B cell (primary cell): ENCODE measurements around the gene CCDC78. TPM values are rescaled to one million over a fixed set of nuclear protein-coding genes. Genes with fewer than 3 reads are reported as not detected.

Experiments used
- ATAC-seq: fragments of 200-7000 bp; cut with Tn5 transposase; one replicate; pipeline ENCODE4 v1.10.0; 2021; ENCODE audit warnings: low read depth, mild to moderate bottlenecking, moderate number of reproducible peaks, moderate library complexity
- CTCF ChIA-PET: fragments of 350-600 bp; sonication (Branson Sonifier 250); formaldehyde crosslinking; loops from one replicate; lab custom pipeline; 2021; ENCODE audit warnings: antibody characterized with exemption, inconsistent platforms; lab: Charles Lee
- POLR2A ChIA-PET: fragments of 350-600 bp; sonication (Branson Sonifier 250); formaldehyde crosslinking; loops from one replicate; lab custom pipeline; 2021; ENCODE audit warnings: antibody characterized with exemption; lab: Charles Lee
- DNase-seq: peaks from one replicate; pipeline ENCODE4 v3.0.0; 2013
- H2AFZ ChIP-seq: 2 replicates; pipeline ENCODE4 v1.6.1; 2012; ENCODE audit warnings: mild to moderate bottlenecking, low read depth, low read length; ENCODE audit not compliant: insufficient read depth, poor library complexity, severe bottlenecking
- H3K27ac ChIP-seq, 2 donors: 1 replicate in 1 of 2; 2 replicates in 1 of 2; pipeline ENCODE4 v1.5.1; 2012 to 2013; ENCODE audit warnings: low read length in 2 of 2, mild to moderate bottlenecking in 2 of 2, moderate library complexity in 1 of 2
- H3K27me3 ChIP-seq, 4 experiments: fragments of 200-600 bp in 1 of 4; sonication (generic) in 1 of 4; replicated peaks in 1 of 4; 1 replicate in 2 of 4; 2 replicates in 2 of 4; pipeline versions ENCODE4 v1.6.1 to v1.7.0; 2013 to 2016; ENCODE audit warnings: low read length in 3 of 4, mild to moderate bottlenecking in 2 of 4, mixed read lengths in 1 of 4, moderate library complexity in 1 of 4; ENCODE audit not compliant: insufficient read depth in 4 of 4, control insufficient read depth in 3 of 4; ENCODE audit errors: control extremely low read depth in 1 of 4
- H3K36me3 ChIP-seq, 2 experiments: replicated peaks in 1 of 2; 1 replicate in 1 of 2; 2 replicates in 1 of 2; pipeline versions ENCODE4 v1.6.1 to v1.7.1; 2013; ENCODE audit warnings: low read length in 1 of 2; ENCODE audit not compliant: insufficient read depth in 2 of 2, control insufficient read depth in 1 of 2; ENCODE audit errors: control extremely low read depth in 1 of 2, extremely low read depth in 1 of 2
- H3K4me1 ChIP-seq, 2 donors: fragments of 200-600 bp in 1 of 2; sonication (generic) in 1 of 2; 1 replicate in 1 of 2; 2 replicates in 1 of 2; pipeline versions ENCODE4 v1.5.1 to v1.6.1; 2013 to 2017; ENCODE audit warnings: low read length in 2 of 2; ENCODE audit not compliant: control insufficient read depth in 2 of 2, insufficient read depth in 2 of 2
- H3K4me2 ChIP-seq: replicated peaks from 2 replicates; pipeline ENCODE3; 2012; ENCODE audit warnings: mild to moderate bottlenecking, low read depth, low read length; ENCODE audit not compliant: poor library complexity, severe bottlenecking
- H3K4me3 ChIP-seq, 5 experiments: fragments of 200-600 bp in 1 of 5; sonication (generic) in 1 of 5; 1 replicate in 3 of 5; 2 replicates in 2 of 5; pipeline versions ENCODE4 v1.5.1 to v1.7.0; 2011 to 2016; ENCODE audit warnings: low read length in 4 of 5, mild to moderate bottlenecking in 4 of 5, low read depth in 2 of 5, control low read depth in 1 of 5, moderate library complexity in 1 of 5; ENCODE audit not compliant: insufficient read depth in 1 of 5; ENCODE audit errors: control extremely low read depth in 1 of 5, extremely low read depth in 1 of 5
- H3K79me2 ChIP-seq: fragments of 200-600 bp; sonication (generic); one replicate; pipeline ENCODE4 v1.6.0; 2016; ENCODE audit warnings: low read length; ENCODE audit not compliant: control insufficient read depth, insufficient read depth
- H3K9ac ChIP-seq: fragments of 200-600 bp; sonication (generic); 2 replicates; pipeline ENCODE4 v1.6.1; 2017; ENCODE audit warnings: mild to moderate bottlenecking, low read length, moderate library complexity
- H3K9me3 ChIP-seq, 3 donors: one replicate each; pipeline versions ENCODE4 v1.6.1 to v1.7.1; 2013; ENCODE audit warnings: low read length in 2 of 3; ENCODE audit not compliant: control insufficient read depth in 2 of 3, insufficient read depth in 1 of 3; ENCODE audit errors: control extremely low read depth in 1 of 3
- H4K20me1 ChIP-seq: 2 replicates; pipeline ENCODE4 v1.6.0; 2012; ENCODE audit warnings: mild to moderate bottlenecking, low read length; ENCODE audit not compliant: insufficient read depth, control insufficient read depth, poor library complexity, severe bottlenecking
- H3K27ac Mint-ChIP-seq: one replicate; pipeline ENCODE4 v1.8.0; 2021; ENCODE audit warnings: mixed read lengths
- H3K27me3 Mint-ChIP-seq: one replicate; pipeline ENCODE4 v1.8.0; 2021; ENCODE audit warnings: mixed read lengths
- H3K4me1 Mint-ChIP-seq: one replicate; pipeline ENCODE4 v1.8.0; 2021; ENCODE audit warnings: mixed read lengths
- H3K4me3 Mint-ChIP-seq: one replicate; pipeline ENCODE4 v1.8.0; 2021; ENCODE audit warnings: mixed read lengths
- H3K9me3 Mint-ChIP-seq: one replicate; pipeline ENCODE4 v1.8.0; 2022; ENCODE audit warnings: mixed read lengths; ENCODE audit not compliant: insufficient read depth
- EZH2 ChIP-seq: IDR thresholded peaks from 2 replicates; pipeline ENCODE4 v1.6.1; 2012; ENCODE audit warnings: borderline replicate concordance, low read depth, mild to moderate bottlenecking, moderate library complexity, low read length; ENCODE audit not compliant: insufficient read depth, poor library complexity, severe bottlenecking
- WGBS: methylation state at CpG from one replicate; pipeline ENCODE4 v1.1.5; 2013; ENCODE audit warnings: missing lambda C conversion rate; ENCODE audit not compliant: insufficient coverage; 5-methylcytosine and 5-hydroxymethylcytosine counted together
- intact Hi-C: fragments of 100-400 bp; cut with micrococcal nuclease; formaldehyde crosslinking; loops from one replicate; pipeline ENCODE4 v1.10.0; 2022
- polyA plus RNA-seq: library from polyadenylated mRNA; depleted of rRNA; stranded (reverse); fragments of >200 nt; gene quantifications from 2 replicates; pipeline ENCODE4 v1.2.3, GENCODE V29; 2012
- total RNA-seq, 2 donors: library from RNA; stranded (reverse); fragments of 120-200 nt in 1 of 2; gene quantifications; 1 replicate in 1 of 2; 2 replicates in 1 of 2; pipeline versions ENCODE4 v1.2.3 to v1.2.4, GENCODE V29; 2013 to 2022
- TF ChIP-seq, protein P1 (sequence below): fragments of 200-600 bp; IDR thresholded peaks from one replicate; pipeline ENCODE4 v1.8.0; 2022; ENCODE audit warnings: antibody characterized with exemption, mild to moderate bottlenecking

CCDC78 gene
- total and polyA plus RNA-seq, 2 donors (not counting 1 experiment from before 2014, with no cell fraction given), result 11.8 to 34.2 TPM

DNA sequence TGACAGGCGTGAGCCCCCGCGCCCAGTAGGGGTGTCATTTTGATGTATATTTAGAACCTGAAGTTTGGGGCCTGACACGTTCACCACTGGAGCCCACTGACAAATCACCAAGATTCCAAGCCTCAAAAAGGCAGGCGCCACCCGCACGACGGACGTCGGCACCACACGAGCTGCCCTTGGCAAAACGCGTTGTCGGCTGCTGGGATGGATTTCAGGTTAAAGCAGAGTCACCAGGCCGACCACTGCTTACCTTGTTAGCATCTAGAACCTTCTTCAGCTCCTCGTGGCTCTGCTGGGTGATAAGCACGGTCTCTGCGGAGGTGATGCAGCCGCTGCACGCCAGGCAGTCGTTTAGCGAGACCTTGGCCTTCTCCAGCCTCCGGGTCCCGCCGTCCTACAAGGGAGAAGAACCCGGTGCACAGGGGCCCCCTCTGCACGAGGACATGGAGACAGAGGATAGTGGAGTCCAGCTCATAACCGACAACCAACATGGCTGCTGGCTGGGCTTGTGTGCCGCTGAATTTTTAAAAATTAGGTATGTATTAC, 10.8 kb upstream of the CCDC78 start:
- Histone ChIP-seq H3K79me2 (peaks cover 16% of the 10 kb centered on the region), H3K9ac (no peak overlapping the region), H3K4me3 (no peak overlapping the region), H3K4me2 (peak overlapping the region; percentile 63), H3K27ac (no peak overlapping the region), H4K20me1 (peaks cover 9% of the 10 kb centered on the region), H3K27me3 (no peaks in the 10 kb centered on the region), H2AFZ (no peak overlapping the region), H3K36me3 (peaks cover 0 to 44% of the 10 kb centered on the region in 2 experiments), H3K9me3 (no peaks in the 10 kb centered on the region), H3K4me1 (peaks cover 20 to 36% of the 10 kb centered on the region in 2 donors)
- Mint-ChIP-seq H3K27me3 (no peaks in the 10 kb centered on the region), H3K9me3 (no peaks in the 10 kb centered on the region), H3K27ac (no peak overlapping the region), H3K4me3 (no peak overlapping the region), H3K4me1 (peaks cover 18% of the 10 kb centered on the region)
- intact Hi-C loops, result no loop called here
- ATAC-seq (no peak), DNase-seq (no peak)
- CTCF ChIA-PET, result interaction anchor here (0.7 kb wide), 1 partner anchor 24 kb away, joined by 3 read pairs; no protein-coding TSS in a partner anchor
- no peak for TF ChIP-seq EZH2
- TF ChIP-seq, protein P1, sequence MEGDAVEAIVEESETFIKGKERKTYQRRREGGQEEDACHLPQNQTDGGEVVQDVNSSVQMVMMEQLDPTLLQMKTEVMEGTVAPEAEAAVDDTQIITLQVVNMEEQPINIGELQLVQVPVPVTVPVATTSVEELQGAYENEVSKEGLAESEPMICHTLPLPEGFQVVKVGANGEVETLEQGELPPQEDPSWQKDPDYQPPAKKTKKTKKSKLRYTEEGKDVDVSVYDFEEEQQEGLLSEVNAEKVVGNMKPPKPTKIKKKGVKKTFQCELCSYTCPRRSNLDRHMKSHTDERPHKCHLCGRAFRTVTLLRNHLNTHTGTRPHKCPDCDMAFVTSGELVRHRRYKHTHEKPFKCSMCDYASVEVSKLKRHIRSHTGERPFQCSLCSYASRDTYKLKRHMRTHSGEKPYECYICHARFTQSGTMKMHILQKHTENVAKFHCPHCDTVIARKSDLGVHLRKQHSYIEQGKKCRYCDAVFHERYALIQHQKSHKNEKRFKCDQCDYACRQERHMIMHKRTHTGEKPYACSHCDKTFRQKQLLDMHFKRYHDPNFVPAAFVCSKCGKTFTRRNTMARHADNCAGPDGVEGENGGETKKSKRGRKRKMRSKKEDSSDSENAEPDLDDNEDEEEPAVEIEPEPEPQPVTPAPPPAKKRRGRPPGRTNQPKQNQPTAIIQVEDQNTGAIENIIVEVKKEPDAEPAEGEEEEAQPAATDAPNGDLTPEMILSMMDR, result no peak
- WGBS, result 93% methylated on average over 18 of the region's 29 CpGs
- POLR2A ChIA-PET, result interaction anchor here (0.7 to 1.5 kb wide), 3 partner anchors 13 to 166 kb away, joined by 3 to 4 read pairs (median 3); partner anchors contain the start of gene ANTKMT

DNA sequence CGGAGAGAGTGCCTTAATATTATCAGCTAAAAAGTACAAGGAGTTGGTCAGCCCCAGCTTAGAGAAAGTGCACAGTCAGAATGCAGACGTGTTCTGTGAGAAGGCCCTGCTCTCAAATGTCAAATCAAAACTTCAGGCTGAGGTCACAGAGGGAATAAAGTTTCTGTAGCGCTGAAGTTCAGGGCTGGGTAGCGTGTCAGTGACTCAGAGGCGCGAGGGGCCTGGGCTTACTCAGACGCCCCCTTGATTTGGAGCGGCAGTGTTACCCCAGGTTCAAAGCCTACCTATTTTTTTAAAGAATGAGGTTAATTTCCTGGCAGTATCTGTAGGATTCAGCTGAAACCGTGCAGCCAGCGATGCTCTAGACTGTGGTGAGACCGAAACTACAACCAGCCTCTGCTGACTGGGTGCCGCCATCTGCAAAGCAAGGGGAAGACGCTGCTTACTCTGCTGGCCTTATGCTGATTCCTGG, 9.8 kb upstream of the CCDC78 start:
- H4K20me1 ChIP-seq, result peaks cover 9% of the 10 kb centered on the region
- no peak for DNase-seq
- Mint-ChIP-seq H3K4me3 (no peak overlapping the region), H3K9me3 (no peaks in the 10 kb centered on the region), H3K4me1 (peaks cover 18% of the 10 kb centered on the region), H3K27ac (peak overlapping the region; percentile 37), H3K27me3 (no peaks in the 10 kb centered on the region)
- ChIA-PET CTCF (interaction anchor here (0.8 kb wide), 1 partner anchor 24 kb away, joined by 3 read pairs; no protein-coding TSS in a partner anchor), POLR2A (interaction anchor here (0.7 to 1.7 kb wide), 2 partner anchors 11 to 15 kb away, joined by 3 to 5 read pairs; partner anchors contain the start of gene ANTKMT)
- no peak overlapping the region for H3K4me3 ChIP-seq
- H2AFZ ChIP-seq, result no peak overlapping the region
- intact Hi-C loops, result no loop called here
- H3K27ac ChIP-seq, result no peak overlapping the region
- H3K4me1 ChIP-seq, result peaks cover 20 to 32% of the 10 kb centered on the region in 2 donors
- H3K27me3 ChIP-seq, result no peaks in the 10 kb centered on the region
- H3K79me2 ChIP-seq, result peaks cover 16% of the 10 kb centered on the region
- no peak for TF ChIP-seq EZH2
- TF ChIP-seq, protein P1, result no peak
- 78% methylated on average over 13 of the region's 13 CpGs for WGBS
- no peak for ATAC-seq
- peaks cover 0 to 48% of the 10 kb centered on the region in 2 experiments for H3K36me3 ChIP-seq
- no peak overlapping the region for H3K4me2 ChIP-seq
- H3K9me3 ChIP-seq, result no peaks in the 10 kb centered on the region
- H3K9ac ChIP-seq, result no peak overlapping the region
